Measurements from ENCODE around the gene PIGZ. TPM values are rescaled to one million over a fixed set of nuclear protein-coding genes. Genes with fewer than 3 reads are reported as not detected.

The PIGZ gene
- total and polyA plus RNA-seq, 9 of the 15 experiments (the other 6 are each of a cell fraction or from before 2014, with no cell fraction given), result 0.15 to 1.8 (median 0.76) TPM

- Histone ChIP-seq H3K9me1 (ENCODE audit: control insufficient read depth, insufficient read depth, low read length) (no peaks in the 10 kb centered on the region), H4K20me1 (replicated peaks; ENCODE audit: control insufficient read depth, insufficient read depth, low read length) (no peaks in the 10 kb centered on the region), H3K36me3 (ENCODE audit: control insufficient read depth, insufficient read depth, low read length) (no peaks in the 10 kb centered on the region), H3K27me3 (ENCODE audit: control insufficient read depth in 2 of 2, insufficient read depth in 2 of 2, low read length in 2 of 2) (no peaks in the 10 kb centered on the region), H2AFZ (ENCODE audit: low read depth, low read length) (no peak overlapping the region), H3K9me3 (replicated peaks; ENCODE audit: control insufficient read depth, insufficient read depth, low read depth, low read length) (no peaks in the 10 kb centered on the region), H3K4me1 (replicated peaks in 1 of 2; ENCODE audit: control insufficient read depth in 2 of 2, insufficient read depth in 2 of 2, low read length in 2 of 2) (peaks cover 0 to 28% of the 10 kb centered on the region in 2 experiments; a peak in 2 of 5 replicates), H3K27ac (ENCODE audit: extremely low read depth, low read depth, low read length) (no peak overlapping the region), H3K9ac (ENCODE audit: insufficient read depth in 1 of 2, low read depth in 2 of 2, low read length in 2 of 2) (no peak overlapping the region), H3K4me2 (ENCODE audit: insufficient read depth, low read length) (no peak overlapping the region), H3K4me3 (no peak overlapping the region), H3K79me2 (ENCODE audit: control insufficient read depth, insufficient read depth, low read length) (no peaks in the 10 kb centered on the region)
- TF ChIP-seq DNMT1 (IDR thresholded peaks at IDR 0.05) (no peak), TCFL5 (CRISPR knock-in tag; conservative IDR thresholded peaks at IDR 0.05) (no peak), NFRKB (IDR thresholded peaks at IDR 0.05; ENCODE audit: low read depth) (peak; percentile 51; the same call in 1 of the 2 replicates), MITF (IDR thresholded peaks at IDR 0.05) (no peak), NCOA6 (IDR thresholded peaks at IDR 0.05) (no peak), USF1 (CRISPR knock-in tag; IDR thresholded peaks at IDR 0.05) (0 out of 2 replicates have a peak, but pooled peaks have one; percentile 14), PHF20 (IDR thresholded peaks at IDR 0.05; ENCODE audit: partially characterized antibody) (peak; percentile 70), ZNF224 (CRISPR knock-in tag; IDR thresholded peaks at IDR 0.05) (no peak), KDM1A (IDR thresholded peaks at IDR 0.05) (peak in 1 of 2 experiments; percentile 74; a peak in 1 of 4 replicates), EWSR1 (IDR thresholded peaks at IDR 0.05; ENCODE audit: borderline replicate concordance, low read depth, partially characterized antibody) (no peak), MED1 (CRISPR knock-in tag; IDR thresholded peaks at IDR 0.05; ENCODE audit: borderline replicate concordance) (no peak), E2F4 (CRISPR knock-in tag; IDR thresholded peaks at IDR 0.05; ENCODE audit: low read depth) (0 out of 2 replicates have a peak, but pooled peaks have one; percentile 39), ZNF436 (CRISPR knock-in tag; IDR thresholded peaks at IDR 0.05) (no peak), ZNF253 (CRISPR knock-in tag; conservative IDR thresholded peaks at IDR 0.05) (no peak), TBP (optimal IDR thresholded peaks at IDR 0.05; ENCODE audit: low read depth, low read length) (no peak), THRB (CRISPR knock-in tag; conservative IDR thresholded peaks at IDR 0.05) (0 out of 2 replicates have a peak, but pooled peaks have one; percentile 5)
- FAIRE-seq, result peak; percentile 57
- intact Hi-C loops (cut with micrococcal nuclease) (no loop called here), in situ Hi-C loops (cut with MboI) (loop anchor here (25.0 kb wide), 1 partner anchor 517 kb away; no protein-coding TSS in a partner anchor)
- no peak for ATAC-seq
- BruUV-seq (replicated peaks), result no TSS peak
- WGBS (ENCODE audit: insufficient coverage, low coverage, missing lambda C conversion rate), result 92% methylated on average over 19 of the region's 19 CpGs
- CTCF ChIA-PET (ENCODE audit: low intra/inter-chr PET ratio), result no interaction called here
- DNase-seq (ENCODE audit: extremely low read depth in 1 of 4, low spot score in 3 of 4), result no peak
- POLR2A ChIA-PET, result no interaction called here
Observed at GRCh38 chr3:196995027-196995426, 26.4 kb upstream of the PIGZ start.
